ENCODE data around the gene FBXO3.
A peak's percentile ranks its signal among the peaks of the same experiment; 100 is the strongest.
"Not testable (repeated sequence)": the region's sequence is repeated elsewhere in the genome, so short reads cannot be mapped to it uniquely, and the experiment has no call there.

The FBXO3 gene

GRCh38 chr11:33729072-33729664, 45.2 kb downstream of the FBXO3 start:
- DNase-seq (ENCODE audit: low spot score): not testable (repeated sequence)

GRCh38 chr11:33727539-33727938, 46.8 kb downstream of the FBXO3 start:
- DNase-seq (ENCODE audit: low spot score): not testable (repeated sequence)

- no peak for DNase-seq (ENCODE audit: low spot score)
Observed at GRCh38 chr11:33725496-33725895, 48.8 kb downstream of the FBXO3 start.

- DNase-seq (ENCODE audit: low spot score): no peak
Observed at GRCh38 chr11:33724644-33725035, 49.7 kb downstream of the FBXO3 start.

- peak; percentile 85 for DNase-seq (ENCODE audit: low spot score)
Observed at GRCh38 chr11:33723238-33723881, 51.0 kb downstream of the FBXO3 start.

GRCh38 chr11:33722590-33723234, 51.6 kb downstream of the FBXO3 start:
- peak; percentile 74 for DNase-seq (ENCODE audit: low spot score)

DNA sequence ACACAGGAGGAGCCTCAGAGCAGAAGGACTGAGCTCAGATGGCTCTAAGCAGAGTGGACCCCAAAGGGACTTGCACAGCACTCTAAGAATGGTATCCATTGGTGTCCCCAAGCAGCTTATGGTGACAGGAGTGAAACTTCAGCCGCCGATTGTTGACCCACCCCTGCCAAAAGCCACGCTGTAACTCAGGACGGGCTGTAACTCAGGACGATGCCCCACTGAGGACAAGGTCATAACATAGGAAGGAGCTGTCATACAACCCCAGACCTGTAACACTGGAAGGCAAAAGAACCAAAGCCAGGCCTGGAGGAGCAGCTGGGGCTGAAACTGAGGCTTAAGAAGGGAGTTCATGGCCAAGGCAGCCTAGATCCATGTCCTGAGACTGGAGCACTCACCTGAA, 52.3 kb downstream of the FBXO3 start:
- no peak for DNase-seq (ENCODE audit: low spot score)

DNA sequence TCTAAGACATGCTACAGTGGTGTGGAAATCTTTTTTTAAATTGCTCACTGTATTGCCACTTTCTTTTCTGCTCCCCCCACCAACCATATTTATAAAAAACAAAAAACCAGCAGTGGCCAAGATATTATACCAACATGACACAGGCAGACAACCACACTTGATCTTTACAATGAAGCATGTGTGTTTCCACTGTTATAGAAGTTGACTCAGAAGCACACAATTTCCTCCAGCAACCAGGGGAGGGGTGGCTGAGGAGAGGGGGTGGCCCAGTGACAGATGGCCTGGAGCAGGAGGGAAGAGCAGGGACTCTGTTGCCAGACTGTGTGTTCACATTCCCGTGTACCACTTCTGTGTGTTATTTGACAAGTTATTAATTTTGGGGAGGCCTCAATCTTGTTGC, 52.9 kb downstream of the FBXO3 start:
- DNase-seq (ENCODE audit: low spot score): peak; percentile 66

- no peak for DNase-seq (ENCODE audit: low spot score)
Observed at GRCh38 chr11:33719587-33719986, 54.7 kb downstream of the FBXO3 start.

- DNase-seq (ENCODE audit: low spot score): no peak
Observed at GRCh38 chr11:33718440-33718839, 55.9 kb downstream of the FBXO3 start.

DNA sequence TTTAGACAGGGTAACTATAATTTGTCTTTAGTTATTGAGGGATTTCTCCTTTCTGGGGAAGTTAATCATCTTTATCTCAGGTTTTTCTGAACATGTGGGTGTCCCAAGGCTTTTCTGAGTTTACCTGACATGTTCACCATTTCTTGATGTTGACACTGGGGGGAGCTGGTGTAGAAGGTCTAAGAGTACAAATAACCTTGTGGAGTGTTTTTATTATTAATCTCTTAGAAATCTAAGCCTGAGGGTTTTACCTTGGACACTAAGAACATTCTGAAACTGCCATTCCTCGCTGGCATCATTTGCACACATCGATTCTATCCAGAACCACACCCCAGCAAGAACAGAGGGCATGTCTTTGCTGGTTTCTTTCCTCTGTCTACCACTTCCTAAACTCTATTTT, 58.1 kb downstream of the FBXO3 start:
- DNase-seq (ENCODE audit: low spot score): peak; percentile 48

DNA sequence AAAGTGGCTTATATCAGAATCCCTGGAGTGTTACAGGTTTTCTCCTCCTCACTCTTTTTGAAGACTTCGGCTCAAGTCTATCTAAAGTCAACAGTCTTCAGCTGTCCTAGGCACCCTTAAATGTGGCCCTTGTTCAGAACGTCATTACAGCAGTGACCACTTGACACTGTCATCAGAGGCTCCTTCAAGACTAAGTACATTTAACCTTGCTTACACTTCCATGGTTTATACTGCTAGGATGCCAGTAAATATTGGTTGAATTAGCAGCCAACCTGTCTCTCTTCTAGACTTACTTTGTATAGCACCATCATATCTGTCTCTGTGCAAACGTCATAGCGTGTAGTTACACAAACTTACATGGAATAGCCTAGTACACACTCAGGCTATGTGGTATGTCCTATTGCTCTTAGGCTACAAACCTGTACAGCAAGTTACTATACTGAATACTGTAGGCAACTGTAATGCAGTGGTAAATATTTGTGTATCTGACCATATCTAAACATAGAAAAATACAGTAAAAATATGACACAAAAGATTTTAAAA, 60.4 kb downstream of the FBXO3 start:
- DNase-seq (ENCODE audit: low spot score): no peak

DNA sequence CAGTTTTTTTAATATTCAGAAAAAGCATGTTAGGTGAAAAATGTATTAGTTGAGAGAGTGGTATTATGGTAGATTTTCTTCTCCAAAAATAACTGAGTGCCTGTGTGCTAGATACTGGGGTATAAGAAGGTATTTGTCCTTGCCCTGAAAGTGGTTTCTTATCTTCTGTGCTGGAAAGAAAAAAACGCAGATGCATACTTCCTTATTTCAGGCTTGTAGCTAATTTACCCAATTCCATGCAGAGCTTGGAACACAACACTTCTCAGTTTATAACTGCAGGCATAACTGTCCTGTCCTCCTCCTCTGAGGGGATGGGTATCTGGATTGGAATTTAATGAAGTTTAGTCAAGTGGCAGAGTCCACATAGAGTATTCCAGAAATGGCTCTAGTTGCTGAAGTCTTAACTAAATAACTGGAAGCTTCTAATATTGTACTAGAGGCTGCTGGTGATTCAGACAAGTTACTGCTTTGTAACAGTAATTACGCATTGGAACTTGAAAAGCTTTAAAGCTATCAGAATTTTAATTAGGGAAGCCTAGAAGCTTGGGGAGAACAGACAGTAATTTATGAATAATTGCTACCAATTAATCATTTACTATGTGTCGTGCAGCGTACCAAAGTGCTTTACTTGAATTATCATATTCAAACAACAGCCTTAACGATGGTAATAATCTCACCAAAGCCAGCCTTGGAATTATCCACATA, 61.0 kb downstream of the FBXO3 start:
- DNase-seq (ENCODE audit: low spot score): no peak

GRCh38 chr11:33712436-33712835, 61.9 kb downstream of the FBXO3 start:
- DNase-seq (ENCODE audit: low spot score): no peak

DNA sequence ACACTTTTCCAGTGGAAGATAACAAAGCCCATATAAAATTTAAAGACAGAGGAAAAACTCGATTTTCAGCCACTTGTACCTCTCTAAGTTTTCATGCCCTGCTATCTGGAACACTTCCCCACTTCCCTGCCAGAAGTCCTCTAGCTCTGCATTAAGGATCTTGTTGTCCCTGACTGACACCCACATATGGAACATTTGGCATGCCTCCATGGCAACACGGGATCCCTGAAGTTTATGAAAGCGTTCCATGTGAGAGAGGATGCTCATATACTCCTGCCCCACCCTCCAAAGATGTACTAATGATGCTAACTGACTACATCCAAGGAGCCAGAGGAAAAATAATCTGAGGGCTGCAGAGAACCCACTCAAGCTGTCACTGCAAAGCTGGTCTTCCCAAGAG, 64.9 kb downstream of the FBXO3 start:
- no peak for DNase-seq (ENCODE audit: low spot score)

GRCh38 chr11:33708985-33709384, 65.3 kb downstream of the FBXO3 start:
- DNase-seq (ENCODE audit: low spot score): no peak

DNA sequence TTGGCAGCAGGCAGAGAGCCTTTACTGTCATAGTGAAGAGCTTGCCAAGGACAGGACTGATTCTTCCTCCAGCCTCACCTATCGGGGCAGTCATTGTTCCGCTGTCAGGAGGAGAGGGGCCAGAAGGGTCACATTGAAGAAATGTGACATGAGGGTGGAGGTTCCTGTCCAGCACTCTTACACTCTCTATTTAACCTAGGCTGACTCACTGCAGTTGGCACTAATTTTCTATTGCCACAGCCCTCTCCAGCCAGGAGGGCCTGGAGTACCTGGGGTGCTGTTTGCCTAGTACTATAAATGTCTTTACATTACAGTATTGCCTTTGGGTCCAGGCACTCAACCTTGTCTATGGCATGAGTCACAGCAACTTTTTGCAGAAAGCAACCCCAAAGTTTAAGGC, 66.5 kb downstream of the FBXO3 start:
- not testable (repeated sequence) for DNase-seq (ENCODE audit: low spot score)

DNA sequence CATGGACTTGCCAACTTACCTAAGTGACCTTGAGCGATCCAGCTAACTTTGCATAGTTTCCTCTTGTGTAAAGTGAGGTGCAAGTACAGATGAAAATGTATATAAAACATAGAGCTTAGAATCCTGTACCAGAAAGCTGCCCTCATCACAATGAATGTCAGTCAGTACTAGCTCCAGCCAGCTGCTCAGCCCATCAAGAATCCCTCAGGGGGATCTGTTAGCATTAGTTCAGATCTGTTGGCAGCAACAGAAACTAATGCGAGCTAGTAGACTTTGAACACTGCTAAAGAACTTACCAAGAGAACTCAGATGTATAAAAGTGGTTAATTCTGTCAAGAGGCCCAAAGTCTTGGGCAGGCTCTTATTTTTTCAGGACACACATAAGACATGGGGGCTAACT, 67.4 kb downstream of the FBXO3 start:
- no peak for DNase-seq (ENCODE audit: low spot score)

- DNase-seq (ENCODE audit: low spot score): no peak
Observed at GRCh38 chr11:33706546-33706945, 67.8 kb downstream of the FBXO3 start.

DNA sequence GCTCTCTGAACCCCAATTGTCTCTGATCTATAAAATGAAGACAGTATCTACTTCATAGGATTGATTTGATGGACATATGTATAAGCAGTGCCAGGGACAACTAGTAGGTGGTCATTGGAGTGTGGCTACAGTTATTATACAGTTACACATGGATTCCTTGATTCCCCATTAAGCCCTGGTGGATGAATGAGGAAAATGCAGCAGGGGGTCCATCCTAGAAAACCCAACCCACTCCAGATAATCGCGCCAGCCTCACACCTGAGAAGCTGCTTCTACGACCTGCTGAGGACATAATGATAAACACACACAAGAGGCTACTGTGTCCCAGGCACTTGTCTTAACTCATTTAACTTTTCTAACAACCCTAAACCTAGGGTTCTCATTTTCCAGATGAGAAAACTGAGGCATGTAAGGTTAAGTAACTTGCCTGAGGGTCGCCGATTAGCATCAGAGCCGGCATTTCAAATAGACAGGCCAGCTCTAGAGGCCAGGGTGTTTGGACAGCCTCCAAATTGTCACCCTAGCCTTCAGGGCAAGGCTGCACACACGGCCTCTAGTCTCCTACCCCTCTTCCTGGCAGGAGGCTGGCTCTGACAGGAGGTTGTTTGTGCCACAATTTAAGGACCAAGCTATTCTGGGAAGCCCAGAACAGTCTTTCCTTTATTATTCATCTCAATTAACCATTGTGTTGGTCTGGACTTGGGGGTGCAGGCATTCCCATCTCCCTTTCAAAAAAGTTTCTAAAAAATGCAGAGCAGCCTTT, 69.9 kb downstream of the FBXO3 start:
- DNase-seq (ENCODE audit: low spot score): no peak

DNA sequence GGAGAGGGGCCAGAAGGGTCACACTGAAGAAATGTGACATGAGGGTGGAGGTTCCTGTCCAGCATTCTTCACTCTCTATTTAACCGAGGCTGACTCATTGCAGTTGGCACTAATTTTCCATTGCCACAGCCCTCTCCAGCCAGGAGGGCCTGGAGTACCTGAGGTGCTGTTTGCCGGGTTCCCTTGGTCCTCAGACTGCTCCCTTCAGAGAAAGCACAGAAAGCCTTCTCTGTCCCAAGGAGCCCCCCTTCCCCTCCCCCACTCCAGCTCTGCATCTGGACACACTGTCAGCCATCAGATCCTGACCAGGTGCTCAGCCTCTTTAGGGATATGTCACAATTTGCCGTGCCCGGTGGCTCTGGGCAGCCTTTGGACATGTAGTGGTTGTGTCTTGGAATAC, 70.5 kb downstream of the FBXO3 start:
- DNase-seq (ENCODE audit: low spot score): no peak

GRCh38 chr11:33703234-33703633, 71.1 kb downstream of the FBXO3 start:
- no peak for DNase-seq (ENCODE audit: low spot score)
